T-helper 1 cell (primary cell): Measurements from ENCODE around the gene PDGFC.
"Not testable (repeated sequence)": the region's sequence is repeated elsewhere in the genome, so short reads cannot be mapped to it uniquely, and the experiment has no call there.

Experiments
- DNase-seq, 5 donors: peaks; one replicate each; pipeline ENCODE4 v3.0.0-alpha.2; 2012 to 2020

PDGFC gene

GRCh38 chr4:156896527-156896926 is 75.1 kb downstream of the PDGFC start:
- DNase-seq, result no peak

- DNase-seq, result no peak
Measured at GRCh38 chr4:156894234-156894633, 77.4 kb downstream of the PDGFC start.

GRCh38 chr4:156892805-156893204 is 78.8 kb downstream of the PDGFC start:
- no peak for DNase-seq

- DNase-seq, result no peak
Measured at GRCh38 chr4:156889616-156890594, 81.7 kb downstream of the PDGFC start.

GRCh38 chr4:156888762-156889161 is 82.8 kb downstream of the PDGFC start:
- DNase-seq, result no peak

GRCh38 chr4:156886481-156886880 is 85.1 kb downstream of the PDGFC start:
- no peak for DNase-seq

- no peak for DNase-seq
Measured at GRCh38 chr4:156885374-156885773, 86.2 kb downstream of the PDGFC start.

- DNase-seq, result no peak
Measured at GRCh38 chr4:156884183-156884582, 87.4 kb downstream of the PDGFC start.

- DNase-seq, result no peak
Measured at GRCh38 chr4:156875704-156876103, 95.9 kb downstream of the PDGFC start.

GRCh38 chr4:156875055-156875454 is 96.5 kb downstream of the PDGFC start:
- no peak for DNase-seq

- no peak for DNase-seq
Measured at GRCh38 chr4:156873799-156874198, 97.8 kb downstream of the PDGFC start.

- no peak for DNase-seq
Measured at GRCh38 chr4:156870861-156871260, 100.7 kb downstream of the PDGFC start.

- no peak for DNase-seq
Measured at GRCh38 chr4:156870131-156870530, 101.5 kb downstream of the PDGFC start.

- DNase-seq, result not testable (repeated sequence)
Measured at GRCh38 chr4:156866088-156866487, 105.5 kb downstream of the PDGFC start.

GRCh38 chr4:156865451-156865850 is 106.1 kb downstream of the PDGFC start:
- no peak for DNase-seq

- no peak for DNase-seq
Measured at GRCh38 chr4:156858071-156858470, 113.5 kb downstream of the PDGFC start.

GRCh38 chr4:156838761-156839160 is 132.8 kb downstream of the PDGFC start:
- DNase-seq, result no peak

GRCh38 chr4:156837625-156838345 is 133.8 kb downstream of the PDGFC start:
- no peak for DNase-seq

- DNase-seq, result no peak
Measured at GRCh38 chr4:156832886-156833285, 138.7 kb downstream of the PDGFC start.

GRCh38 chr4:156830351-156830750 is 141.2 kb downstream of the PDGFC start:
- no peak for DNase-seq

GRCh38 chr4:156829201-156829873 is 142.3 kb downstream of the PDGFC start:
- no peak for DNase-seq

GRCh38 chr4:156827519-156827918 is 144.1 kb downstream of the PDGFC start:
- DNase-seq, result no peak

GRCh38 chr4:156825074-156825473 is 146.5 kb downstream of the PDGFC start:
- DNase-seq, result no peak
